Progenitor cell of endocrine pancreas (in vitro differentiated cells): Measurements from ENCODE around the gene ZNF724. TPM values are rescaled to one million over a fixed set of nuclear protein-coding genes. Genes with fewer than 3 reads are reported as not detected.
A peak's percentile ranks its signal among the peaks of the same experiment; 100 is the strongest.
"Not testable (repeated sequence)": the region's sequence is repeated elsewhere in the genome, so short reads cannot be mapped to it uniquely, and the experiment has no call there.

Source experiments
- DNase-seq: peaks from one replicate; pipeline ENCODE4 v3.0.0; 2021; ENCODE audit warnings: low spot score; ENCODE audit not compliant: unreplicated experiment
- H3K27ac Mint-ChIP-seq: 2 replicates; pipeline ENCODE4 v1.8.0; 2021; ENCODE audit warnings: mild to moderate bottlenecking, moderate library complexity, mixed read lengths
- H3K27me3 Mint-ChIP-seq: 2 replicates; pipeline ENCODE4 v1.8.0; 2021; ENCODE audit warnings: mixed read lengths
- H3K36me3 Mint-ChIP-seq: 2 replicates; pipeline ENCODE4 v1.8.0; 2022; ENCODE audit warnings: mixed read lengths; ENCODE audit not compliant: insufficient read depth
- H3K4me1 Mint-ChIP-seq: 2 replicates; pipeline ENCODE4 v1.8.0; 2021; ENCODE audit warnings: low read depth, mixed read lengths
- H3K4me3 Mint-ChIP-seq: 2 replicates; pipeline ENCODE4 v1.8.0; 2021; ENCODE audit warnings: low read depth, mild to moderate bottlenecking, moderate library complexity, mixed read lengths
- H3K9me3 Mint-ChIP-seq: 2 replicates; pipeline ENCODE4 v1.8.0; 2021; ENCODE audit warnings: low read depth, mixed read lengths
- total RNA-seq: library from RNA; stranded (reverse); gene quantifications from 2 replicates; pipeline ENCODE4 v1.2.1, GENCODE V29; 2021
- TF ChIP-seq, protein P1 (sequence below): fragments of 200-600 bp; sonication (generic); IDR thresholded peaks from one replicate; pipeline ENCODE4 v1.5.0; 2021; ENCODE audit warnings: antibody characterized with exemption, mild to moderate bottlenecking; ENCODE audit not compliant: unreplicated experiment

The ZNF724 gene
- total RNA-seq, 1 donor from 2014 or later = 21.7 TPM

DNA sequence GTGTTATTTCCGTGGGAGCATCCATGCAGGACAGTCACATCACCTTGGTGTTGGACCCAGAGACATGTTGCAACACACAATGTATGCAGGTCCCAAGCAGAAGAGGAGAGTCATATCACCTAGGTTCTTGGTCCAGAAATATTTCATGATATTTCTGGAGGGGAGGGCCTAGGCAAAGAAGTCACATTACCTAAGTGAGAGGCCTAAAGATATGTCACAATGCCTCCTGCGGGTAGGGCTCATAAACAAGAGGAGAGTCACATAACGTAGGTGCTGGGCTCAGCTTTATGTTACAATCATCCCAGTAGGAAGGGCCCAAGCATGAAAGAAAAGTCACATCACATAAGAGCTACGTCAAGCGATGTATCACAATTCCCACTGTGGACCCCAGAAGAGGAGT lies 10.8 kb upstream of the ZNF724 start:
- no peaks in the 10 kb centered on the region for H3K27me3 Mint-ChIP-seq
- H3K27ac Mint-ChIP-seq = no peak overlapping the region
- H3K4me1 Mint-ChIP-seq = no peaks in the 10 kb centered on the region
- DNase-seq = no peak
- TF ChIP-seq, protein P1, sequence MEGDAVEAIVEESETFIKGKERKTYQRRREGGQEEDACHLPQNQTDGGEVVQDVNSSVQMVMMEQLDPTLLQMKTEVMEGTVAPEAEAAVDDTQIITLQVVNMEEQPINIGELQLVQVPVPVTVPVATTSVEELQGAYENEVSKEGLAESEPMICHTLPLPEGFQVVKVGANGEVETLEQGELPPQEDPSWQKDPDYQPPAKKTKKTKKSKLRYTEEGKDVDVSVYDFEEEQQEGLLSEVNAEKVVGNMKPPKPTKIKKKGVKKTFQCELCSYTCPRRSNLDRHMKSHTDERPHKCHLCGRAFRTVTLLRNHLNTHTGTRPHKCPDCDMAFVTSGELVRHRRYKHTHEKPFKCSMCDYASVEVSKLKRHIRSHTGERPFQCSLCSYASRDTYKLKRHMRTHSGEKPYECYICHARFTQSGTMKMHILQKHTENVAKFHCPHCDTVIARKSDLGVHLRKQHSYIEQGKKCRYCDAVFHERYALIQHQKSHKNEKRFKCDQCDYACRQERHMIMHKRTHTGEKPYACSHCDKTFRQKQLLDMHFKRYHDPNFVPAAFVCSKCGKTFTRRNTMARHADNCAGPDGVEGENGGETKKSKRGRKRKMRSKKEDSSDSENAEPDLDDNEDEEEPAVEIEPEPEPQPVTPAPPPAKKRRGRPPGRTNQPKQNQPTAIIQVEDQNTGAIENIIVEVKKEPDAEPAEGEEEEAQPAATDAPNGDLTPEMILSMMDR = no peak
- H3K36me3 Mint-ChIP-seq = peaks cover 30% of the 10 kb centered on the region
- no peaks in the 10 kb centered on the region for H3K9me3 Mint-ChIP-seq
- no peak overlapping the region for H3K4me3 Mint-ChIP-seq

DNA sequence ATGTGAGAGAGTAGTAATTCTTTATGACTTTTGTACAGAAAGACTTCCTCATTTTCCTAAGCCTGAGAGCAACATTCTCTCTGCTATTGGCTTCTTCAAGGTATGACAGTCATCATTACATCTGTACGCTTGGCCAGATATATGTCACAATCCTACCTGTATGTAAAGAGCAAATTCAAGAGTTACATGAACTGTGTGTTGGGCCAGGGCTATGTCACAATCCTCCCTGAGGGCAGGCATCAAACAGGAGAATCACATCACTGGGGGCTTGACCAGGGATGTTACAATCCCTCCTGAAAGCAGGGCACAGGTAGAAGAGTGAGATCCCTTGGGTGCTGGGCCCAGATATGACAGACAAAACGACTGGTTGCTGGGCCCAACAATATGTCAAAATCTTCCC lies 9.8 kb upstream of the ZNF724 start:
- Mint-ChIP-seq H3K27me3 (no peaks in the 10 kb centered on the region), H3K9me3 (no peaks in the 10 kb centered on the region), H3K4me3 (no peak overlapping the region), H3K4me1 (peaks cover 2% of the 10 kb centered on the region), H3K27ac (no peak overlapping the region), H3K36me3 (peaks cover 30% of the 10 kb centered on the region)
- no peak for DNase-seq
- TF ChIP-seq, protein P1 = no peak

DNA sequence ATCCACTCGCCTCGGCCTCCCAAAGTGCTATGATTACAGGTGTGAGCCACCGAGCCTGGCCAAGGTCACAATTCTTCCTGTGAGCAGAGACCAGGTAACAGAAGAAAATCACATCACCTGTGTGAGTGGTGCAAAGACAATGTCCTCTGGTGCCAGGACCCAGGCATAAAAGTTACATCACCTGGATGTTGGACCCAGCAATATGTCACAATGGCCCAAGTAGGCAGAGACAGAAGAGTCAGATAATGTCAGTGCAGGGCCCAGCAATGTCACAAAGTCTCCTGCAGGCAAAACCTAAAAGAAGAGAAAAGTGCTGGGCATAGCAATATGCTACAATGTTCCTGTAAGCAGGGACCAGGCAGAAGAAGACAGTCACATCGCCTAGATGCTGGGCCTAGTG lies 5.5 kb upstream of the ZNF724 start:
- Mint-ChIP-seq H3K4me3 (no peak overlapping the region), H3K36me3 (peaks cover 12% of the 10 kb centered on the region), H3K27ac (no peak overlapping the region), H3K4me1 (peaks cover 13% of the 10 kb centered on the region), H3K9me3 (no peaks in the 10 kb centered on the region), H3K27me3 (no peaks in the 10 kb centered on the region)
- TF ChIP-seq, protein P1 = no peak
- DNase-seq = no peak

DNA sequence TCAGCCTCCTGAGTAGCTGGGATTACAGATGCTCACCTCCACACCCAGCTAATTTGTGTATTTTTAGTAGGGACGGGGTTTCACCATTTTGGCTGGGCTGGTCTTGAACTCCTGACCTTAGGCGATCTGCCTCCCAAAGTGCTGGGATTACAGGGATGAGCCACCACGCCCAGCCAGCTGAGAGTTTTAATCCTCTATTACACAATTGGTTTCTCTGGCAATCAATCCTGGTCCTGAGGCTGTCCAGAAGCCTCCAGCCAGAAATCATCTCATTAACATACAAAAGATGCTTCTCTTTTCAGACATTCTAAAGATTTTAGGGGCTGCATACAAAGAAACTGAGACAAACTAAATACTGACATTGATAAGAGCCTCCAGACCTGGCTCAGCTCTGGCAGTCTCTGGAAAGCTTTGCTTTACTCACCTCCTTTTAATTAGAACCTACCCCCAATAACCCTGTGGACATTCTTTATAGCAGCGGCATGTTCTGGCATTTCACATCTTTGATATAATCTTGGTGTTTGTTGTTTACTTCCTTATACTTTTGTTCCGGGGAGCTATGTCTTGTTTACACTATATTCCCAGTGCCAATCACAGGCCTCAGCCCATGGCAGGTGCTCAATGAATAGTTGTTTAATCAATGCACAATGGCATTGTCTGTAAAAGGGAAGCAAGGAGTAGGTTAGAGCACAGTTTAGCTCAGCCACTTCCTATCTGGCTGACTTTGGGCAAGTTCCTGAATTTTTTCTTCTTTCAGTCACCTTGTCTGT lies 4.1 kb upstream of the ZNF724 start:
- Mint-ChIP-seq H3K9me3 (no peaks in the 10 kb centered on the region), H3K27ac (peak overlapping the region; percentile 63), H3K4me3 (no peak overlapping the region), H3K36me3 (peaks cover 5% of the 10 kb centered on the region), H3K4me1 (peaks cover 15% of the 10 kb centered on the region), H3K27me3 (no peaks in the 10 kb centered on the region)
- TF ChIP-seq, protein P1 = no peak
- no peak for DNase-seq

DNA sequence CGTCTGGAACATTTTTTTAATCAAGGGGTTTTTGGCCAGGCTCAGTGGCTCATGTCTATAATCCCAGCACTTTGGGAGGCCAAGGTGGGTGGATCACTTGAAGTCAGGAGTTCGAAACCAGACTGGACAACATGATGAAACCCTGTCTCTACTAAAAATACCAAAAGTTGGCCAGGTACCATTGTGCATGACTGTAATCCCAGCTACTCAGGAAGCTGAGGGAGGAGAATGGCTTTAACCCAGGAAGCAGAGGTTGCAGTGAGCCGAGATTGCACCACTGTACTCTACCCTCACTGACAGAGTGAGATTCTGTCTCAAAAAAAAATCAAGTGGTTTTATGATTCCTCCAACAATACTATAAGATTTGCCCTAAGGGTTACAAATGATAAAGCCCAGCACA lies 3.1 kb upstream of the ZNF724 start:
- peak overlapping the region; percentile 33 for H3K27ac Mint-ChIP-seq
- DNase-seq, H3K27me3 Mint-ChIP-seq, H3K4me3 Mint-ChIP-seq, H3K36me3 Mint-ChIP-seq, H3K9me3 Mint-ChIP-seq: not testable (repeated sequence)
- H3K4me1 Mint-ChIP-seq = peaks cover 15% of the 10 kb centered on the region

DNA sequence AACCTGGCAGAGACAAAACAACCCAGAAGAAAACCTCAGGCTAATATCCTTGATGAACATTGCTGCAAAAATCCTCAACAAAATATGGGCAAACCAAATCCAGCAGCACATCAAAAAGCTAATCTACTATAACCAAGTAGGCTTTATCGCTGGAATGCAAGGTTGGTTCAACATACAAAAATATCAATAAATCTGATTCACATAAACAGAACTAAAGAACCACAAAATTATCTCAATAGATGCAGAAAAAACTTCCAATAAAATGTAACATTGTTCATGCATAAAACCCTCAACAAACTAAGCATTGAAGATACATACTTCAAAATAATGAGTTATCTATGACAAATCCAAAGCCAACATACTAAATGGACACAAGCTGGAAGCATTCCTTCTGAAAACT lies 8.8 kb downstream of the ZNF724 start:
- no peak for DNase-seq
- Mint-ChIP-seq H3K4me3 (no peak overlapping the region), H3K4me1 (no peaks in the 10 kb centered on the region), H3K27ac (no peak overlapping the region), H3K36me3 (peaks cover 73% of the 10 kb centered on the region), H3K27me3 (no peaks in the 10 kb centered on the region), H3K9me3 (peaks cover 35% of the 10 kb centered on the region)
- TF ChIP-seq, protein P1 = no peak
